Measurements from ENCODE around the gene C6.

DNA sequence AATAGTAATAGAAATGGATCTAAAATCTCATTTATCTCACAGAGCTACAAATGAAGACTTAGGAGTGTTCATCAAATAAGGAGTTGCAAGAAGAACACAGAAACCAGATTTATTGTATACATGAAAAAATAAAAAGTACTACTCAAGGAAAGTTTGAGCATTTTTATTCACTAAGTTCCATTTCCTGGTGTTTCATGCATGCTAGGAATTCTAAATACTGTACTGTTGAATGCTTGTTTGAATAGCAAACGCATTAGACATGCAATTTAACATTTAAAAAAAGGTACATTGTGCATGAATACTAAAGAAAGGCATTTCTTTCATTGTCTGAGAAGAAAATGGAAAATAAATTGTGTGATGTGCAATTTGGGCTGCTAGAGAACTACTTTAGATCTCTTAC is 52.1 kb downstream of the C6 start:
- TF ChIP-seq GATA2 (IDR thresholded peaks at IDR 0.05; ENCODE audit: low read depth, low read length) (no peak), GATA3 (IDR thresholded peaks at IDR 0.05; ENCODE audit: low read depth, low read length) (no peak)
